HAP-1 (cell line): ENCODE data around the gene TNKS2.
"Not testable (repeated sequence)": the region's sequence is repeated elsewhere in the genome, so short reads cannot be mapped to it uniquely, and the experiment has no call there.

Experiments
- DNase-seq, 2 experiments: peaks; one replicate each; pipeline ENCODE4 v3.0.0-alpha.2; 2016 to 2020; ENCODE audit warnings: low spot score in 2 of 2
- H3K27me3 ChIP-seq: fragments of 250-450 bp; sonication (Bioruptor Pico); 2 replicates; pipeline ENCODE4 v1.5.1; 2020; ENCODE audit warnings: low read depth, mild to moderate bottlenecking, moderate library complexity
- H3K36me3 ChIP-seq: fragments of 250-450 bp; sonication (Bioruptor Pico); replicated peaks from 2 replicates; pipeline ENCODE4 v1.5.1; 2020; ENCODE audit warnings: mild to moderate bottlenecking
- H3K4me1 ChIP-seq: fragments of 250-450 bp; sonication (Bioruptor Pico); 2 replicates; pipeline ENCODE4 v1.5.1; 2020; ENCODE audit warnings: mild to moderate bottlenecking
- H3K4me3 ChIP-seq: fragments of 250-450 bp; sonication (Bioruptor Pico); 2 replicates; pipeline ENCODE4 v1.5.1; 2020; ENCODE audit warnings: mild to moderate bottlenecking, moderate library complexity
- H3K9me3 ChIP-seq: fragments of 250-450 bp; sonication (Bioruptor Pico); 2 replicates; pipeline ENCODE4 v1.5.1; 2020; ENCODE audit warnings: mild to moderate bottlenecking, moderate library complexity
- in situ Hi-C: fragments of 300-500 bp; cut with MboI; formaldehyde crosslinking; loops from 3 replicates; pipeline ENCODE4 v1.14.3; 2020; ENCODE audit warnings: low sequenced_read_pairs, inconsistent platforms, mixed read lengths

TNKS2 gene

GRCh38 chr10:91800756-91801155 is 2.5 kb downstream of the TNKS2 start:
- Histone ChIP-seq H3K27me3 (no peaks in the 10 kb centered on the region), H3K4me3 (peak overlapping the region; percentile 73), H3K9me3 (no peaks in the 10 kb centered on the region), H3K36me3 (peaks cover 17% of the 10 kb centered on the region), H3K4me1 (peaks cover 18% of the 10 kb centered on the region)
- no peak for DNase-seq
- in situ Hi-C loops, result no loop called here

GRCh38 chr10:91803386-91804125 is 5.3 kb downstream of the TNKS2 start:
- peaks cover 22% of the 10 kb centered on the region for H3K36me3 ChIP-seq
- in situ Hi-C loops, result no loop called here

GRCh38 chr10:91804126-91804510 is 5.9 kb downstream of the TNKS2 start:
- DNase-seq, result no peak
- in situ Hi-C loops, result no loop called here
- peaks cover 22% of the 10 kb centered on the region for H3K36me3 ChIP-seq
- no peaks in the 10 kb centered on the region for H3K9me3 ChIP-seq
- H3K4me3 ChIP-seq, result no peak overlapping the region
- H3K27me3 ChIP-seq, result no peaks in the 10 kb centered on the region
- H3K4me1 ChIP-seq, result peaks cover 11% of the 10 kb centered on the region

More at GRCh38 chr10:91803386-91804125, 5.3 kb downstream of the TNKS2 start:
- DNase-seq, result no peak
- H3K9me3 ChIP-seq, result no peaks in the 10 kb centered on the region
- peaks cover 11% of the 10 kb centered on the region for H3K4me1 ChIP-seq
- no peak overlapping the region for H3K4me3 ChIP-seq
- H3K27me3 ChIP-seq, result no peaks in the 10 kb centered on the region

GRCh38 chr10:91805110-91805838 is 7.0 kb downstream of the TNKS2 start:
- in situ Hi-C loops, result no loop called here
- DNase-seq, result no peak
- Histone ChIP-seq H3K4me3 (no peak overlapping the region), H3K27me3 (no peaks in the 10 kb centered on the region), H3K36me3 (peaks cover 22% of the 10 kb centered on the region), H3K4me1 (peaks cover 7% of the 10 kb centered on the region), H3K9me3 (no peaks in the 10 kb centered on the region)

- in situ Hi-C loops, H3K4me1 ChIP-seq, H3K4me3 ChIP-seq, H3K27me3 ChIP-seq, H3K9me3 ChIP-seq, DNase-seq: not testable (repeated sequence)
- peaks cover 16% of the 10 kb centered on the region for H3K36me3 ChIP-seq
Observed at GRCh38 chr10:91807264-91807663, 9.0 kb downstream of the TNKS2 start.

- peak in 1 of 2 experiments; percentile 47 for DNase-seq
- no peak overlapping the region for H3K4me3 ChIP-seq
- in situ Hi-C loops, result no loop called here
- H3K36me3 ChIP-seq, result peaks cover 29% of the 10 kb centered on the region
- H3K27me3 ChIP-seq, result no peaks in the 10 kb centered on the region
- H3K9me3 ChIP-seq, result no peaks in the 10 kb centered on the region
- H3K4me1 ChIP-seq, result peaks cover 7% of the 10 kb centered on the region
Observed at GRCh38 chr10:91813251-91813650, 15.0 kb downstream of the TNKS2 start.

- Histone ChIP-seq H3K9me3 (no peaks in the 10 kb centered on the region), H3K4me3 (no peak overlapping the region), H3K36me3 (peaks cover 53% of the 10 kb centered on the region), H3K4me1 (peaks cover 7% of the 10 kb centered on the region), H3K27me3 (no peaks in the 10 kb centered on the region)
- in situ Hi-C loops, result no loop called here
- DNase-seq, result no peak
Observed at GRCh38 chr10:91816981-91817380, 18.8 kb downstream of the TNKS2 start.

GRCh38 chr10:91820144-91820543 is 21.9 kb downstream of the TNKS2 start:
- Histone ChIP-seq H3K4me3 (no peak overlapping the region), H3K36me3 (peaks cover 47% of the 10 kb centered on the region), H3K4me1 (no peaks in the 10 kb centered on the region), H3K9me3 (no peaks in the 10 kb centered on the region), H3K27me3 (no peaks in the 10 kb centered on the region)
- DNase-seq, result no peak
- in situ Hi-C loops, result no loop called here

- Histone ChIP-seq H3K4me1 (no peaks in the 10 kb centered on the region), H3K4me3 (no peak overlapping the region), H3K36me3 (peaks cover 70% of the 10 kb centered on the region), H3K9me3 (no peaks in the 10 kb centered on the region), H3K27me3 (no peaks in the 10 kb centered on the region)
- in situ Hi-C loops, result no loop called here
- DNase-seq, result no peak
Observed at GRCh38 chr10:91824076-91824475, 25.9 kb downstream of the TNKS2 start.

- H3K27me3 ChIP-seq, result no peaks in the 10 kb centered on the region
- in situ Hi-C loops, result no loop called here
- no peaks in the 10 kb centered on the region for H3K9me3 ChIP-seq
- H3K4me3 ChIP-seq, result no peak overlapping the region
- DNase-seq, result no peak
- H3K4me1 ChIP-seq, result peaks cover 16% of the 10 kb centered on the region
- H3K36me3 ChIP-seq, result peaks cover 60% of the 10 kb centered on the region
Observed at GRCh38 chr10:91829268-91829667, 31.0 kb downstream of the TNKS2 start.

GRCh38 chr10:91838199-91838598 is 40.0 kb downstream of the TNKS2 start:
- peaks cover 61% of the 10 kb centered on the region for H3K36me3 ChIP-seq
- no peak for DNase-seq
- H3K4me3 ChIP-seq, result no peak overlapping the region
- no peaks in the 10 kb centered on the region for H3K9me3 ChIP-seq
- H3K4me1 ChIP-seq, result peaks cover 15% of the 10 kb centered on the region
- H3K27me3 ChIP-seq, result no peaks in the 10 kb centered on the region
- in situ Hi-C loops, result no loop called here

- in situ Hi-C loops, result no loop called here
- Histone ChIP-seq H3K36me3 (peaks cover 70% of the 10 kb centered on the region), H3K9me3 (no peaks in the 10 kb centered on the region), H3K4me1 (no peaks in the 10 kb centered on the region), H3K4me3 (no peak overlapping the region), H3K27me3 (no peaks in the 10 kb centered on the region)
- DNase-seq, result no peak
Observed at GRCh38 chr10:91843083-91843482, 44.9 kb downstream of the TNKS2 start.

- Histone ChIP-seq H3K36me3 (peaks cover 25% of the 10 kb centered on the region), H3K4me3 (no peak overlapping the region), H3K4me1 (peaks cover 10% of the 10 kb centered on the region), H3K9me3 (no peaks in the 10 kb centered on the region), H3K27me3 (no peaks in the 10 kb centered on the region)
- no peak for DNase-seq
- in situ Hi-C loops, result no loop called here
Observed at GRCh38 chr10:91856637-91857036, 58.4 kb downstream of the TNKS2 start.

GRCh38 chr10:91860885-91861284 is 62.7 kb downstream of the TNKS2 start:
- peaks cover 34% of the 10 kb centered on the region for H3K36me3 ChIP-seq

More at GRCh38 chr10:91860885-91861284, 62.7 kb downstream of the TNKS2 start:
- Histone ChIP-seq H3K27me3 (no peaks in the 10 kb centered on the region), H3K4me1 (peaks cover 18% of the 10 kb centered on the region), H3K4me3 (no peak overlapping the region), H3K9me3 (no peaks in the 10 kb centered on the region)
- in situ Hi-C loops, result no loop called here
- DNase-seq, result no peak
